K562 (cell line): ENCODE measurements around the gene GCSH. TPM values are rescaled to one million over a fixed set of nuclear protein-coding genes. Genes with fewer than 3 reads are reported as not detected.
A peak's percentile ranks its signal among the peaks of the same experiment; 100 is the strongest.

ENCODE experiments used
- BRCA1 ChIP-seq, 2 experiments: fragments of 450-650 bp in 1 of 2; sonication (generic) in 1 of 2; formaldehyde crosslinking in 1 of 2; IDR thresholded peaks; 2 replicates each; pipeline versions ENCODE4 v1.5.0 to v1.6.1; 2017 to 2020; ENCODE audit warnings: mild to moderate bottlenecking in 1 of 2, missing genetic modification reagents in 1 of 2
- BRF2 ChIP-seq: IDR thresholded peaks from 3 replicates; pipeline ENCODE4 v1.6.1; 2011; ENCODE audit warnings: borderline replicate concordance, mild to moderate bottlenecking; ENCODE audit not compliant: insufficient read length, insufficient read depth
- CEBPZ ChIP-seq: fragments of 150-350 bp; IDR thresholded peaks from 2 replicates; pipeline ENCODE4 v1.6.1; 2014; ENCODE audit warnings: low read depth, mild to moderate bottlenecking, low read length, borderline replicate concordance
- CREM ChIP-seq: IDR thresholded peaks from 2 replicates; pipeline ENCODE4 v1.6.1; 2014; ENCODE audit warnings: antibody characterized with exemption, low read depth
- CTCF ChIP-seq, 3 experiments: IDR thresholded peaks in 2 of 3; conservative IDR thresholded peaks in 1 of 3; 2 replicates each; pipeline ENCODE4 v1.5.1; 2011 to 2012; ENCODE audit warnings: low read length in 3 of 3, mild to moderate bottlenecking in 3 of 3, control low read depth in 2 of 3, improper control_type of control experiment in 1 of 3, inconsistent platforms in 1 of 3, low read depth in 1 of 3, mixed read lengths in 1 of 3, moderate library complexity in 1 of 3; ENCODE audit not compliant: insufficient read depth in 2 of 3
- MAFK ChIP-seq: IDR thresholded peaks from 2 replicates; pipeline ENCODE4 v1.6.1; 2011; ENCODE audit warnings: low read length, improper control_type of control experiment
- NFE2 ChIP-seq: IDR thresholded peaks from 2 replicates; pipeline ENCODE4 v1.6.1; 2014; ENCODE audit warnings: antibody characterized with exemption, low read depth
- NFXL1 ChIP-seq: fragments of 450-650 bp; formaldehyde crosslinking; IDR thresholded peaks from 2 replicates; pipeline ENCODE4 v1.4.0; 2021; ENCODE audit warnings: mild to moderate bottlenecking
- RBM25 ChIP-seq: fragments of 200-400 bp; formaldehyde crosslinking; IDR thresholded peaks from 2 replicates; pipeline ENCODE4 v1.6.1; 2018; ENCODE audit warnings: low read length, low read depth, moderate library complexity; ENCODE audit not compliant: severe bottlenecking
- ZNF318 ChIP-seq, 2 experiments: fragments of 450-650 bp; IDR thresholded peaks; 2 replicates each; pipeline ENCODE4 v1.6.1; 2016; ENCODE audit warnings: mild to moderate bottlenecking in 2 of 2, borderline replicate concordance in 1 of 2, low read depth in 1 of 2, moderate library complexity in 1 of 2
- polyA plus RNA-seq, 8 experiments: library from polyadenylated mRNA; depleted of rRNA in 4 of 8; stranded (reverse) in 5 of 8; unstranded in 3 of 8; fragments of >200 nt; fragmentation: Nextera tagmentation in 2 of 8; fragmentation: Illumina TruSeq in 1 of 8; extraction: Ambion mirVana in 2 of 8; extraction: Trizol in 1 of 8; gene quantifications; 2 replicates each; pipeline versions ENCODE4 v1.2.1 to v1.2.3, GENCODE V29; 2011 to 2014; ENCODE audit warnings: inconsistent platforms in 1 of 8, missing spikeins in 1 of 8
- total RNA-seq, 7 experiments: library from RNA; depleted of rRNA in 6 of 7; stranded (reverse); fragments of >200 nt in 6 of 7; fragmentation: Illumina TruSeq in 2 of 7; extraction: Trizol in 2 of 7; gene quantifications; 2 replicates each; pipeline versions ENCODE4 v1.2.1 to v1.2.3, GENCODE V29; 2011 to 2021; ENCODE audit warnings: low replicate concordance in 1 of 7

GCSH gene
- total and polyA plus RNA-seq, 9 of the 15 experiments (the other 6 are each of a cell fraction or from before 2014, with no cell fraction given) = 35.0 to 121 (median 89.0) TPM

GRCh38 chr16:81140930-81141780 is 45.0 kb upstream of the GCSH start (continued):
- TF ChIP-seq BRCA1 (IDR thresholded peaks at IDR 0.05) (no peak), BRCA1 (CRISPR knock-in tag; IDR thresholded peaks at IDR 0.05) (no peak), BRF2 (no peak), CEBPZ (no peak), CREM (peak; percentile 6; the same call in 1 of the 2 replicates), MAFK (peak; percentile 69; the same call in 1 of the 2 replicates), ZNF318 (IDR thresholded peaks at IDR 0.05; ENCODE audit: borderline replicate concordance in 1 of 2, low read depth in 1 of 2) (no peak), RBM25 (peak; percentile 54), NFXL1 (CRISPR knock-in tag) (no peak), CTCF (IDR thresholded peaks at IDR 0.05 in 2 of 3, conservative IDR thresholded peaks at IDR 0.05 in 1 of 3; ENCODE audit: insufficient read depth in 2 of 3, low read depth in 1 of 3, low read length in 3 of 3) (peak; percentile 61 to 87 (median 72)), NFE2 (peak; percentile 97)
